HL-60/S4 treated with phorbol 12-myristate 13-acetate at 8.2 ng/mL for 4 days and 3 days (cell line): Measurements from ENCODE around the gene CXCL8.
"Not testable (repeated sequence)": the region's sequence is repeated elsewhere in the genome, so short reads cannot be mapped to it uniquely, and the experiment has no call there.

Source experiments
- in situ Hi-C: fragments of 300-500 bp; cut with MboI; formaldehyde crosslinking; loops from 2 replicates; pipeline ENCODE4 v1.15.0; 2022; ENCODE audit warnings: low sequenced_read_pairs

Gene CXCL8

DNA sequence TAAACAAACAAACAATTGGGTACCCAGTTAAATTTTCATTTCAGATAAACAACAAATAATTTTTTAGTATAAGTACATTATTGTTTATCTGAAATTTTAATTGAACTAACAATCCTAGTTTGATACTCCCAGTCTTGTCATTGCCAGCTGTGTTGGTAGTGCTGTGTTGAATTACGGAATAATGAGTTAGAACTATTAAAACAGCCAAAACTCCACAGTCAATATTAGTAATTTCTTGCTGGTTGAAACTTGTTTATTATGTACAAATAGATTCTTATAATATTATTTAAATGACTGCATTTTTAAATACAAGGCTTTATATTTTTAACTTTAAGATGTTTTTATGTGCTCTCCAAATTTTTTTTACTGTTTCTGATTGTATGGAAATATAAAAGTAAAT, 2.9 kb downstream of the CXCL8 start:
- in situ Hi-C loops, result no loop called here

DNA sequence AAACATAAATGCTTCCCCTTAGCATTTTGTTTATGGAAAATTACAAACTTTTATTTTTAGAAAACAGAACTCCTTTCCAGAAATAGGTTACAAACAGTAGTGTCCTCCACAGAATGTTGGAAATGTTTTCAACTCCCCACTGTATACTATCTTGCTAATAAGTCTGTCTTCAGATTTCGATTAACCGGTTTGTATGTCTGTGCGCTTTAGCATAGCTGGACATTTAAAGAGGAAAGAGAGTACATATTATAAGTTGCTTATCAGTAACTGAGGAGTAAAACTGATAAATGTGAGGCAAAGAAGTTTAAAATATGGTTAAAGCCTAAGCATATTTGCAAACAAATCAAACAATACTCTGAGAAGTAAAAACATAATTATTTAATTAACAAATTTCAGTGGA, 3.4 kb downstream of the CXCL8 start:
- in situ Hi-C loops, result no loop called here

- in situ Hi-C loops, result no loop called here
These were observed 3.8 kb downstream of the CXCL8 start for GRCh38 chr4:73744203-73744602.

GRCh38 chr4:73750730-73751129, 10.4 kb downstream of the CXCL8 start:
- in situ Hi-C loops, result no loop called here

GRCh38 chr4:73751166-73751565, 10.8 kb downstream of the CXCL8 start:
- in situ Hi-C loops, result no loop called here

DNA sequence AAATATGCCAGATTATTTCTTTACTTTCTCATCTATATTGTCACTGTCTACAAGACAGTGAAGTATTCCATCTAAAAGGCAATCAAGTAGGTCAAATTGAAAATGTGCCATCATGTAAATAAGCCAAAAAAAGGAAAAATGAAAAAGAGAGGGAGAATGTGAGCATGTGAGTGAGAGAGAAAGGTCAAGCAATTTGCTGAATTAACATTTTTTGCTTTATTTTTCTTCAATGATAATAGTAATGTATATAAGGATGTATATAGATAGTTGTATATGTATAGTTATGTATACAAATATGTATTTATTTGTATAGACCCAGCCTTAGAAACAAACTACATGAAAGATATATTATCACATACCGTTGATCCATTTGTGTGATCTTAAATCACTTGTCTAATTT, 11.5 kb downstream of the CXCL8 start:
- in situ Hi-C loops, result no loop called here

GRCh38 chr4:73752424-73752823, 12.1 kb downstream of the CXCL8 start:
- in situ Hi-C loops, result no loop called here

GRCh38 chr4:73753215-73753614, 12.8 kb downstream of the CXCL8 start:
- in situ Hi-C loops, result no loop called here

GRCh38 chr4:73754934-73755333, 14.6 kb downstream of the CXCL8 start:
- in situ Hi-C loops, result no loop called here

- in situ Hi-C loops, result no loop called here
These were observed 19.0 kb downstream of the CXCL8 start for GRCh38 chr4:73759357-73759756.

DNA sequence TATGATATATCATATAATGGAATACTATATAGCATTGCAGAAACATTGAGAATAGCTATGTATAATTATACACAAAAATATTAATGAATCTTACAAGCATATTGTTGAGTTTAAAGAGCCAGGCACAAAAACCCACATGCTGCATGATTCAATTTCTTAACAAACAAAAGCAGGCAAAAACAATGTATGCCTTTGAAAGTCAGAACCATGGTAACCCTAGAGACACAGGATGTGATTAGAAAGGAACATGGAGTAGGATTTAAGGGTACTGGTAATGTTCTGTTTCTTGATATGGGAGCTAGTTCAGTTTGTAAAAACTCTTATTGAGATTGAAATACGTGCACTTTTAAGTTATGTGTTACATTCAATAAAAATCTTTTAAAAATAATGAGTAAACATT, 21.5 kb downstream of the CXCL8 start:
- in situ Hi-C loops, result no loop called here

DNA sequence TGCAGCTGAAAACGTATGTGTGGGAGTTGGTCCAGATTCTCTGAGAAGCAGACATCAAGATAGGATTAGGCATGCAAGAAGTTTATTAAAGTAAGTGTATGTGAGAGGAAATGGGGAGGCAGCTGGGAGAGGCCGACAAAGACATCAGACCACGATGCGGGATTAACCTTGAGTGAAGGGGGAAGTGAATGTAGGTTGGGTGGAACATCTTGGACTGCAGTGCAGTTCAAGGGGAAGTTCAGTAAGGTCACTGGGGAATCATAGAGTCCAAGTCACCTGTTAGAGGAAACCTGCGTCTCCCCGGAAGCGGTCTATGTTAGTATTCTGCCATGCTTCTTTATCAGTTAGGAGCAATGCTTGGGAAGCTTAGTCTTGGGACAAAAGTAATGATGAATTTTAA, 22.0 kb downstream of the CXCL8 start:
- in situ Hi-C loops, result no loop called here

GRCh38 chr4:73763877-73764276, 23.5 kb downstream of the CXCL8 start:
- in situ Hi-C loops, result no loop called here

- in situ Hi-C loops, result no loop called here
These were observed 24.1 kb downstream of the CXCL8 start for GRCh38 chr4:73764513-73764912.

DNA sequence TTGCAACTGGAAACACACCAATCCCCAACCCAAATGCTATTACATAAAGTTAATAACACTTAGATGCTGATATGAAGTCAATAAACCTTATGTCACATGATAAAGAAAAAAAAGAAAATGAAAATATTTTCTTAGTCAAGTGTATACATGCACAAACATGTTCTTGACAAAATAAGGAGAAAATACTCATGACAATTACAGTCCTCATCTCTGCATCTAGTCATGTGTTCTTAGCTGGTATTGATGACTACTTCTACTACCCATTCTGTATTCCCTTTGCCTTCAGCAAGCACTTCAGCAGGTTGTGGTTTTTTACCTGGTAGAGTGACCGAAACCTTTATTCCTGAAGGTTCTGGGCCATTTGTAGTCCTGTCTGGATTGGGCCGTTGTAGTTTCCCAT, 24.9 kb downstream of the CXCL8 start:
- in situ Hi-C loops, result no loop called here

DNA sequence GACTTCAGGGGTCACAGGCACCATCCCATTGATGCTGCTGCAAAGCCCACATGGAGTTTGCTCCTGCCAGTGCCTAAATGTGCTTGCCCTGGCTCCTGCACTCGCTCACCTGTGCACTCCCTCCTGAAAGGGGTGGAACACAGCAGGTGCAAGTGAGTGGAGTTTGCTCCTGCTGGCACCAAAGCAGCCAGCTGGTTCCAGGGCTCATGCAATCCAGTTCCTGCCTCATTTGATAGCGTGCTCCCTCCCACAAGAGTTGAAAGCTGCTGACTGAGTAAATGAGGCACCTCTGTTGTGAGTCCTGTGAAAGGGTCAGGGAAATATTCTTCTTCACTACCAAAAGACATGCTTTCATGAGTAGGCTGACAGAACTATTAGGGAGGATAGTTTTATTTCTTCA, 30.5 kb downstream of the CXCL8 start:
- in situ Hi-C loops, result no loop called here

DNA sequence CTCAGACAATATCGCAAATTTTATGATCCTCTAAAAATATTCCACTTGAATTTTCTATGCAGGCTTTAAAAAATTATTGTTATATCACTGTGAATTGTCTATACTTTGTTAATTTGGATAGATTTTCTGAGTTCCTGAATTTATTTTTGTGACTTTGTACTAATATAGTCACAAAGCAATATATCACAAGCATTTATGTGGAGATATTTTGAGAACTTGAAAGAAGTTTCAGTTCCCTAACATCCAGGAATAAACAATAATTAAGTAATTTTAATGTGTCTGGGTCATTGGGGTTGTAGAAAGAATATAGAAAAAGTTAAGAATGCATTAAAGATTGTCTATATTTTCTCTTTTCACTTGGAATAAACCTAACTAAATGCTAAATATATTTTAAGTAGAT, 32.0 kb downstream of the CXCL8 start:
- in situ Hi-C loops, result no loop called here

- in situ Hi-C loops, result not testable (repeated sequence)
These were observed 34.0 kb downstream of the CXCL8 start for GRCh38 chr4:73774406-73774805.

DNA sequence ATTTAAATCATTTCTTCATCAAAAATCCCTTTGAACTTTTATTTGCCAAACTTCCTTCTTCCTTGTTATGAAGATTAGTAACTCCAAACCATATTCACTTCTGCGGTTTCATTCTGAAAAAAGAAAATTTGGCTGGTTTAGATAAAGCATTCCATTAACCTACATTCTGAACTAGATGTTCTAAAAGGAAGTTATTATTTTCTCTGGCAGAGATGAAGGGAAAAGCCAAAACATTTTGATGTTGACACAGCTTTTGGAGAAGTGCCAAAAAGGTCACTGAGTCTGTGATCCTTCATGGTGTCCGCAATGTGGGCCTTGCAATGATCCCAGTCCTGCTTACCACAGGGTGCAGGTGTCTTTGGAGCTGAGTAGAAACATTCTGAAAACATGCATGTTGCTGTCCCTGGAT, 36.0 kb downstream of the CXCL8 start:
- in situ Hi-C loops, result no loop called here

- in situ Hi-C loops, result no loop called here
These were observed 37.2 kb downstream of the CXCL8 start for GRCh38 chr4:73777612-73778011.

DNA sequence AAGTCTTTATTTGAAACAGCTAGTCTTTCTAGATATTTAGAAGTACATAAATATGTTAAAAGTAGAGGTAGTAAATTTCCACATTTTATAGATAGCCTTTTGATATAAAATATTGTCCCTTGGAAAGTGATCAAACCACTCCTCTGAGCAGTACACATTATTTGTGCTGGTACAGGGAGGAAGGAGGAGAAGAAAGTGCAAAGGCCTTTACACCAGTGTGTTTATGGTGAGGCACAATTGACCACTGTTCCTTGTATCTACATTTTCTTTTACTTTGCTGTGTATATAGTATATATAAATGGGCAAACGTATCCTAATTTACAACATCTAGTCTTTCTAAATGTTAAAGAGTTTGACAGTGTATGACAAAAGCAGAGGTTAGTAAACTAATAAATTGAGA, 39.9 kb downstream of the CXCL8 start:
- in situ Hi-C loops, result no loop called here

GRCh38 chr4:73780834-73781233, 40.5 kb downstream of the CXCL8 start:
- in situ Hi-C loops, result no loop called here

- in situ Hi-C loops, result no loop called here
These were observed 48.0 kb downstream of the CXCL8 start for GRCh38 chr4:73788411-73788810.
